GM21367 (cell line): ENCODE results near the gene TTLL11.

ENCODE experiments used
- ATAC-seq: cut with Tn5 transposase; IDR thresholded peaks from one replicate; pipeline ENCODE4 v1.9.1; 2021; ENCODE audit not compliant: unreplicated experiment

The TTLL11 gene

DNA sequence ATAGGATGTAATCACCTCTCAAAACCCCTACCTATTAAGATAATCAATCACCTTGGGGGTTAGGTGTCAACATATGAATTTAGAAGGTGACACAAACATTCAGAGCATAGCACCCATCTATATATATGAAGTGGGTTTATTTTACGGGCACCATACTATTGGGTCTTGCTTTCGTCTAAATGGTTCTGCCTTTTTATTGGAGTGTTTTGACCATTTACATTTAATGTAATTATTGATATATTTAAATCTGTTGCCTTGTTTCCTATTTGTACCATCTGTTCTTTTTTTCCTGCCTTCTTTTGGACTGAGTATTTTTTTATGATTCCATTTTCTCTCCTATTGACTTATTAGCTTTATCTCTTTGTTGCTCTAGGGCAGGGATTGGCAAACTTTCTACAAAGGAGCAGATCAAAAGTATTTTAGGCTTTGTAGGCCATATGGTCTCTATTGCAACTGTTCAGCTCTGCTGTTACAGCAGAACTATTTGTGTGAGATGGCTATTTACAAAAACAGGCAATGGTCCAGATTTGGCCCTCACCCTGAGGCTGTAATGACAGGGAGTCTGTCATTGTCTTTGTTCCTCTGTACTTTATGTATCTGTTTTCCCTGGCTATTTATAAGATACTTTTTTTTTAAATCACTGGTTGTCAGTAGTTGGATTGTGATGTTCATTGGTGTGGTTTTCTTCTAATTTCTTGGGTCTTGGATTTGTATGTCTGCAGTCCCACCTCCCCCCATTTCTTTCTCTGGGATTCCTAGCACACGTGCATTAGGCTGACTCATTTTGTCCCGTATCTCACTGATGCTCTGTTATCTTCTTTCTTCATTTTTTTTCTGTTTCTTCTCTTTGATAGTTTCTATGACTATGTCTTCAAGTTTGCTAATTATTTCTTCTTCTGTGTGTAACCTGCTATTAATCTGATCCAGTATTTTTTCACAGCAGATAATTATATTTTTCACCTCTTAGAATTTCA lies 314.6 kb downstream of the TTLL11 start:
- no peak for ATAC-seq

- no peak for ATAC-seq
Observed at GRCh38 chr9:121776739-121777637, 316.1 kb downstream of the TTLL11 start.

GRCh38 chr9:121776001-121776738 lies 316.9 kb downstream of the TTLL11 start:
- ATAC-seq = no peak

- no peak for ATAC-seq
Observed at GRCh38 chr9:121774715-121775613, 318.1 kb downstream of the TTLL11 start.

GRCh38 chr9:121773954-121774714 lies 319.0 kb downstream of the TTLL11 start:
- no peak for ATAC-seq

- no peak for ATAC-seq
Observed at GRCh38 chr9:121773286-121773953, 319.7 kb downstream of the TTLL11 start.

DNA sequence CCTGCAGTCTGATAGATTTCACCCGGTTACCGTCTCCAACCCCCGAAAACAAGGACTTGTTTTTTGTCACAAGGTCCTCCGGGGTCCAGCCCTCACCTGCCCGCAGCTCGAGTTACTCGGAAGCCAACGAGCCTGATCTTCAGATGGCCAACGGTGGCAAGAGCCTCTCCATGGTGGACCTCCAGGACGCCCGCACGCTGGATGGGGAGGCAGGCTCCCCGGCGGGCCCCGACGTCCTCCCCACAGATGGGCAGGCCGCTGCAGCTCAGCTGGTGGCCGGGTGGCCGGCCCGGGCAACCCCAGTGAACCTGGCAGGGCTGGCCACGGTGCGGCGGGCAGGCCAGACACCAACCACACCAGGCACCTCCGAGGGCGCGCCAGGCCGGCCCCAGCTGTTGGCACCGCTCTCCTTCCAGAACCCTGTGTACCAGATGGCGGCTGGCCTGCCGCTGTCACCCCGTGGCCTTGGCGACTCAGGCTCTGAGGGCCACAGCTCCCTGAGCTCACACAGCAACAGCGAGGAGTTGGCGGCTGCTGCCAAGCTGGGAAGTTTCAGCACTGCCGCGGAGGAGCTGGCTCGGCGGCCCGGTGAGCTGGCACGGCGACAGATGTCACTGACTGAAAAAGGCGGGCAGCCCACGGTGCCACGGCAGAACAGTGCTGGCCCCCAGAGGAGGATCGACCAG lies 320.4 kb downstream of the TTLL11 start:
- ATAC-seq = no peak
